ENCODE measurements around the gene AFDN. TPM values are rescaled to one million over a fixed set of nuclear protein-coding genes. Genes with fewer than 3 reads are reported as not detected.

The AFDN gene
- total RNA-seq, 1 experiment from 2014 or later, result 108 TPM

GRCh38 chr6:167881327-167881726 lies 54.6 kb downstream of the AFDN start:
- DNase-seq, result no peak
- Histone ChIP-seq H3K4me3 (no peak overlapping the region), H3K36me3 (ENCODE audit: low read depth) (0 out of 2 replicates have a peak, but pooled peaks cover 6% of the 10 kb centered on the region), H3K9me3 (ENCODE audit: insufficient read depth, low read depth) (no peaks in the 10 kb centered on the region), H2AFZ (no peak overlapping the region), H3K79me2 (ENCODE audit: low read depth) (no peaks in the 10 kb centered on the region), H4K20me1 (ENCODE audit: insufficient read depth) (peaks cover 2% of the 10 kb centered on the region), H3F3A (ENCODE audit: insufficient read depth, low read depth) (no peaks in the 10 kb centered on the region; the same call in 1 of the 2 replicates), H3K27ac (no peak overlapping the region), H3K9me2 (ENCODE audit: insufficient read depth) (no peaks in the 10 kb centered on the region), H3K4me1 (replicated peaks; ENCODE audit: insufficient read depth) (no peaks in the 10 kb centered on the region), H3K4me2 (no peak overlapping the region), H3K27me3 (ENCODE audit: insufficient read depth, low read depth) (no peaks in the 10 kb centered on the region)
- intact Hi-C loops (cut with micrococcal nuclease; ENCODE audit: unreplicated experiment), result no loop called here
- POLR2A ChIA-PET (ENCODE audit: unreplicated experiment), result no interaction called here
- no TSS peak for BruUV-seq (replicated peaks)
- no peak for TF ChIP-seq EZH2 (IDR thresholded peaks at IDR 0.05; ENCODE audit: low read depth)
- TF ChIP-seq CTCF (conservative IDR thresholded peaks at IDR 0.05), result no peak
- CTCF ChIA-PET, result no interaction called here

GRCh38 chr6:167882244-167882643 lies 55.5 kb downstream of the AFDN start:
- no peak overlapping the region for H3K27ac ChIP-seq
- H3K4me3 ChIP-seq, result no peak overlapping the region
- 0 out of 2 replicates have a peak, but pooled peaks cover 6% of the 10 kb centered on the region for H3K36me3 ChIP-seq (ENCODE audit: low read depth)
- intact Hi-C loops (cut with micrococcal nuclease; ENCODE audit: unreplicated experiment), result no loop called here
- TF ChIP-seq CTCF (conservative IDR thresholded peaks at IDR 0.05) (no peak), EZH2 (IDR thresholded peaks at IDR 0.05; ENCODE audit: low read depth) (no peak)
- H3K4me2 ChIP-seq, result no peak overlapping the region
- no TSS peak for BruUV-seq (replicated peaks)
- peaks cover 2% of the 10 kb centered on the region for H4K20me1 ChIP-seq (ENCODE audit: insufficient read depth)
- H3K79me2 ChIP-seq (ENCODE audit: low read depth), result no peaks in the 10 kb centered on the region
- no peaks in the 10 kb centered on the region for H3K9me3 ChIP-seq (ENCODE audit: insufficient read depth, low read depth)
- ChIA-PET POLR2A (ENCODE audit: unreplicated experiment) (no interaction called here), CTCF (no interaction called here)
- no peak for DNase-seq
- no peak overlapping the region for H2AFZ ChIP-seq
- H3K4me1 ChIP-seq (replicated peaks; ENCODE audit: insufficient read depth), result no peaks in the 10 kb centered on the region
- no peaks in the 10 kb centered on the region; the same call in 1 of the 2 replicates for H3F3A ChIP-seq (ENCODE audit: insufficient read depth, low read depth)
- no peaks in the 10 kb centered on the region for H3K27me3 ChIP-seq (ENCODE audit: insufficient read depth, low read depth)
- no peaks in the 10 kb centered on the region for H3K9me2 ChIP-seq (ENCODE audit: insufficient read depth)

GRCh38 chr6:167888098-167888497 lies 61.4 kb downstream of the AFDN start:
- no peaks in the 10 kb centered on the region for H3K27me3 ChIP-seq (ENCODE audit: insufficient read depth, low read depth)
- no peak for TF ChIP-seq CTCF (conservative IDR thresholded peaks at IDR 0.05)
- TF ChIP-seq EZH2 (IDR thresholded peaks at IDR 0.05; ENCODE audit: low read depth), result no peak
- no peak overlapping the region for H3K4me2 ChIP-seq
- no peak overlapping the region for H2AFZ ChIP-seq
- H3F3A ChIP-seq (ENCODE audit: insufficient read depth, low read depth), result no peaks in the 10 kb centered on the region
- peaks cover 18% of the 10 kb centered on the region for H3K36me3 ChIP-seq (ENCODE audit: low read depth)
- POLR2A ChIA-PET (ENCODE audit: unreplicated experiment), result no interaction called here
- H3K4me1 ChIP-seq (replicated peaks; ENCODE audit: insufficient read depth), result peaks cover 11% of the 10 kb centered on the region
- no peak overlapping the region for H3K27ac ChIP-seq
- CTCF ChIA-PET, result no interaction called here
- no peak overlapping the region for H3K4me3 ChIP-seq
- no TSS peak for BruUV-seq (replicated peaks)
- no peaks in the 10 kb centered on the region for H3K9me3 ChIP-seq (ENCODE audit: insufficient read depth, low read depth)
- intact Hi-C loops (cut with micrococcal nuclease; ENCODE audit: unreplicated experiment), result no loop called here
- no peak for DNase-seq
- no peaks in the 10 kb centered on the region for H3K79me2 ChIP-seq (ENCODE audit: low read depth)
- H4K20me1 ChIP-seq (ENCODE audit: insufficient read depth), result peaks cover 1% of the 10 kb centered on the region; the same call in 1 of the 2 replicates
- no peaks in the 10 kb centered on the region for H3K9me2 ChIP-seq (ENCODE audit: insufficient read depth)

All from PC-9 (cell line).